Renal cortical epithelial cell (primary cell): Measurements from ENCODE around the gene NAT16. TPM values are rescaled to one million over a fixed set of nuclear protein-coding genes. Genes with fewer than 3 reads are reported as not detected.

Source experiments
- DNase-seq: peaks from one replicate; pipeline ENCODE4 v3.0.0-alpha.2; 2011; ENCODE audit warnings: low read depth
- total RNA-seq: library from RNA; depleted of rRNA; stranded (reverse); fragments of >200 nt; gene quantifications from 2 replicates; pipeline ENCODE4 v1.2.3, GENCODE V29; 2014

Gene NAT16
- total RNA-seq, 1 donor from 2014 or later: not detected

GRCh38 chr7:101170617-101171441 lies 9.3 kb downstream of the NAT16 start:
- no peak for DNase-seq

DNA sequence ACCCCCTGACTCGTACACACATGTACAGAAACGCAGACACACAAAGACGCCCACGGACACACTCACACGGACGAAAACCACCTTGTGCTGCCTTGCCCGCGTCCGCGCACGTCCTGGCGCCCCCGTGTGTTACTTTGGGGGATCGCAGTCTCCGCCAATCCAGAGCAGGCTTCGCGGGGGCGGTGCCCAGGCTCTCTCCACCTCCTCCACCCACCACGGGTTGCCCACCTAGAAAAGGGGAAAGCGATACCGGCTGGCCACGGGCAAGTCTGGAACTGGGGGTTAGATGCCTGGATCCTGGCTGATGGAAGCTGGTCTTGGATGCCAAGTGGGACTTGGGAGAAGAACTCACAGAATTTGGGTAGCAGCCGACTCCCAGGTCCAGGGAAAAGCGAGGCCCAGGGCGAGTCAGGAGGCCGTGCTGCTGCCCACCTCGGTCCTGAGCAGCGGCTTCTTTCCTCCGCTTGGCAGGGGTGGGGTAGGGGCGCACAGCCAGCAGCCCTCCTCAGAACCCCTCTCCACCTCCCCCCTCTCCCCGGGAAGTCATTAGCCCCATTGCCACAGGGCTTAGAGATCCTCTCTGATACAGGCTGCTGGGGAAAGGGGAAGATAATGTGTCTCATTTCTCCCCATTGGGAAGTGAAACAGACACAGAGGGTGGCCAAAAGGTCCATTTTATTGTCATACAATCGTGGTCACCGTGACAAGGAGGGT lies 10.1 kb downstream of the NAT16 start:
- no peak for DNase-seq

- DNase-seq: no peak
Observed at GRCh38 chr7:101169110-101169837, 10.8 kb downstream of the NAT16 start.

- DNase-seq: no peak
Observed at GRCh38 chr7:101168412-101169049, 11.6 kb downstream of the NAT16 start.

- no peak for DNase-seq
Observed at GRCh38 chr7:101167645-101168411, 12.3 kb downstream of the NAT16 start.

DNA sequence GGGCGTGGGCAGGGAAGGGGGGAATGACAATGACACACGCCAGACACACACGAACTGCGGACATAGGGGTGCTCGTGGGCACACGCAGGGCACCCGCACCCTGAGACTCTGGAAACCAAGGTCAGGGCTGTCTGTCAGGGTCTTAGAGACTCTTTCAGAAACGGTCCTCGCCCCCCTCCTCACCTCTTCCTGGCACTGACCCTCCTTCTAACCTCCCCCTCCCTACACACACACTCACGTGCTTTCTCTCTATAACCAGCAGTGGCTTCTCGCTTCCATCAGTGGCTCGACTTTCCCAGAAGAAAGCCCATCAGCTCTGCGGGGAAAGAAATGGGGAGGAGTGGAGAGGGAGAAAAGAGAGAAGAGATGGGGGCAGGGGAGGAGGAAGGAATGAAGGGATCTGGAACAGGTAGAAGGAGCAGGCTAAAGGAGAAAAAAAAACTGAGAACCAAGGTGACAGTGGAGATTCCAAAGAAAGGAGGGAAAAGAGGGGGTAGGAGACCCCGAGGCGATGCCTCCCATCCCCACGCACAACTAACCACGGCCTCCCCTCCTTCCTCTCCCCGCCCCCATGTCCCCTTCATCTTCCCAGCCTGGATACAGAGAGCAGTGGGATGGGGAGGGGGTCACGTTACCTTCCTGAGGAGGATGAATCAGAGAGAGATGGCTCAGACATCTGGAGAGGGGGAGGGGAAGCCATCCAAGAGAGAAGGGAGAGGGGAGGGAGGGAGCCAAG lies 13.0 kb downstream of the NAT16 start:
- DNase-seq: no peak

DNA sequence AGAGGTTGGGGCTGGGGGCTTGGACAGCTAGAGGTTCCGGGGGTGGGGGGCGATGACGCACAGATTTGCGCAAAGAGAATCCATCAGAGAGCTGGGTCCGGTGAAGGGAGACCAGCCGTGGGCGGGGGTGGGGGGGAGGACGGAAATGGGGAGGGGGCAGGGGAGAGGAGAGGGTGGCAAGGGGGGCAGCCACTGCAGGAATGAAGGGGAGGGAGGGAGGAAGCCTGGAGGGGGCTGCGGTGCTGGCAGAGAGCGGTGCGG lies 13.5 kb downstream of the NAT16 start:
- no peak for DNase-seq

- DNase-seq: no peak
Observed at GRCh38 chr7:101165958-101166647, 14.0 kb downstream of the NAT16 start.

GRCh38 chr7:101165075-101165957 lies 14.8 kb downstream of the NAT16 start, which contains the start of gene VGF:
VGF (minus strand) TSS chr7:101165569; CDS start chr7:101164843, 726 bp downstream.
- peak; percentile 69 for DNase-seq

- DNase-seq: no peak
Observed at GRCh38 chr7:101164071-101164840, 15.8 kb downstream of the NAT16 start.

DNA sequence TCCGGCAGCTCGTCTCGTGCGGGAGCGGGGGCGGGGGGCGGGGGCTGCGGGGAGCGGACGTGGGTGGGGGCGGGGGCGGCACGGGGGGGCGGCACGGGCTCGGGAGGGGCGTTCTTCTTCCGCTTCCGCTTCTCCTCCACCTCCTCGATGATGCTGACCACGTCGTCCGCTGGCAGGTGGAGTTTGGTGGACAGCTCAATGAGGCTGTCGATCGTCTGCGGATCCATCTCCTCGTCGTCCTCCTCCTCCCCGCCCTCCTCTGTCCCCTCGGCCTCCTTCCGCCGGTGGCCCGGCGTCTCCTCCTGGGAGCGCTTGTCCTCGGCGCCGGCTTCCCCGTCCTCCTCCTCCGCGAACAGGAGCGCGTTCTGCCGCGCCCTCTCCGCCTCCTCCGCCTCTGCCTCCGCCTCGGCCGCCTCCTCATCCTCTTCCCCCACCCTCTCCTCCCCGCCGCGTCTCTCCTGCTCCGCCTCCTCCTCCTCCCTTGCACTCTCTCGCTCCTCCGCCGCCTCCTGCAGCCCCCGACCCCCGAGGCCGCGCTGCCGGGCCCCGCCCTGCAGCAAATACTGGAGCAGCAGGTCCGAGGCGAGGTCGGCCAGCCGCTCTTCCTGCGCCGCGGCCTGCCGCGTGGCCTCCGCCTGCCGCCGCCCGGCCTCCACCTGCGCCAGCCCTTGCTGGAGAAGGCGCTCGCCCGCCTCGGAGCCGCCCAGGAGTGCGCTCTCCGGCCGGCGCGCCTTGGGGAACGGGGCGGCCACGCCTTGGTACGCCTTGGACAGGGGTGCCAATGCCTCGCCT lies 16.6 kb downstream of the NAT16 start:
- no peak for DNase-seq

DNA sequence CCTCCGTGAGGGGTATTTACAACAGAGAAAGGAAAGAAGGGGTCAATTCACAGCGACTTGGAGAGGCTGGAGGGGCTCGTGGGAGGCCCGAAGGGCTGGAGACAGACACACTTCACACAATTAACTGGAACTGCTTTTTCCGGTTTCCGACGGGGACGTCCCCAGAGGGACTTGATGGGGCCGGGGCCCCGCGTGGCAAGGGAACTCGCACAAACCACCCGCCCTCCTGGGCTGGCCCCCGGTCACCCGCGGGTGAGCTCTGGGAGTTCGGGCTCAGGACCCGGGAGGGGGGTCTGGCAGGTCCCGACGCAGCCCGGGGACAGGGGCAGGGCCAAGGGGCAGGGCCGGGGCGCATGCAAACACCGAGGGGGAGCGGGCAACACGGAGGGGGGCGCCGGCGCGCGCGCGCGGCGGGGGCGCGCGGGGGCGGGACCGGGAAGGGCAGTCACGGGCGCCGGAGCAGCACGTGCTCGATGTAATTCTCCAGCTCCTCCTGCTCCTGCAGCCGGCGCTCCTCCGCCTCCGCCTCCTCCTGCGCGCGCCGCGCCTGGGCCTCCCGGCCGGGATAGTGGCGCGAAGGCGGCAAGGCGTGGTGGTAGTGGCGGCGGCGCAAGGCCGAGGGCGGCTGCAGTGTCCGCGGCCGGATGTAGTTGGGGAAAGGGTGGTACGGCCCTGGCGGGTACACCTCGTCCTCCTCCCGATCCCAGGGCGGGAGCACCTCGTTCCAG lies 17.4 kb downstream of the NAT16 start:
- DNase-seq: no peak

DNA sequence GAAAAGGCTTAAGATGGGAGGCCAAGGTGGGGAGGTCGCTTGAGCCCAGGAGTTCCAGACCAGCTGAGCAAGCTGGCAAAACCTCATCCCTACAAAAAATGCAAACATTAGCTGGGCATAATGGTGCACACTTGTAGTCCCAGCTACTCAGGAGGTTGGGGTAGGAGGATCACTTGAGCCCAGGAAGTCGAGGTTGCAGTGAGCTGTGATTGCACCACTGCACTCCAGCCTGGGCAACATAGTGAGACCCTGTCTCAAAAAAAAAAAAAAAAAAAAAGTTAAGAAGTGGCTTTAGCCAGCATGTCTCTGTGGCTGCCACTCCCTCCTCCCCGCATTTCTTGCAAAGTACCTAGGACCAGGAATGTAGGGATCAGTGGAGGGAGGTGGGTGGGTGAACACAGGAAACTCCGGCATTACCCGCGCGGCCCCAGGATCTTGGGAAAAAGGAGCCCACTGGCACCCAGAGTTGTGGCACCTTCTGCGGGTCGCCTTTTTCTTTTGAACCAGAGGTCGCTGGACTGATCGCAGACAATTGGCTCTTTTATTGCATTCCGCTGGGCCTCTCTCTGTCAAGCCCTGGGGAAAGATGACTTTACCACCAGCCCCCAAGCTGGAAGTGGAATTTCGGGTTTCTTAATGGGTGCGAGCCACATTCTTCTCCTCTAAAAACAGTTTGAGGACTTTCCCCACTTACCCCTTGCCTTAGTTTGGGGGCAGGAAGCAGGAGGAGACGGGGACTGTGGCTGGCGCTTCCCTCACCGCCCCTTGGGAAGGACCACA lies 18.2 kb downstream of the NAT16 start:
- DNase-seq: no peak

DNA sequence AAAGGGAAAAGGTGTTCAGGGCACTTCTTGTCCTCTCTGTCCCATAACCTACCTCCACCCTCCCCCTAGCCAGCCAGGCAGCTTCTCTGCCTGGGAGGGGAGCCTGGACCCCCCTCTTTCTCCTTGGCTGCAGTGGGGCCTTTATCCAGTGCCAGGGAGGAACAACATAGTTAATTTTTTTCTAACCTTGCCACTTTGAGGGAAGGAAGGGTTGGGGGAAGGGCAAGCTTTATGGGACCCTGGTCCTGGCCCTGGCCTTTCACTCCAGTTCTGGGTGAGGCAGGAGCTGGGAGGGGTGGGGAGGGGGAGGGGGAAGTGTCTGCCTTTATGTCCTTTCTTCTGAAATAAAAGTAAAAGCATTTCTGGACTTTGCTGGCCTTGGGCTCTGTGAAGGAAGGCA lies 19.2 kb downstream of the NAT16 start:
- DNase-seq: no peak

- DNase-seq: no peak
Observed at GRCh38 chr7:101159696-101160674, 20.1 kb downstream of the NAT16 start.
